Type B pancreatic cell (in vitro differentiated cells): ENCODE measurements around the gene KLHL26. TPM values are rescaled to one million over a fixed set of nuclear protein-coding genes. Genes with fewer than 3 reads are reported as not detected.

Experiments used
- DNase-seq: peaks from one replicate; pipeline ENCODE4 v3.0.0; 2021; ENCODE audit warnings: mixed read lengths; ENCODE audit not compliant: unreplicated experiment; ENCODE audit errors: extremely low spot score
- H3K27ac Mint-ChIP-seq: 2 replicates; pipeline ENCODE4 v1.8.0; 2021; ENCODE audit warnings: mild to moderate bottlenecking, mixed read lengths
- H3K27me3 Mint-ChIP-seq: 2 replicates; pipeline ENCODE4 v1.8.0; 2021; ENCODE audit warnings: mixed read lengths
- H3K36me3 Mint-ChIP-seq: 2 replicates; pipeline ENCODE4 v1.8.0; 2021; ENCODE audit warnings: mixed read lengths
- H3K4me1 Mint-ChIP-seq: one replicate; pipeline ENCODE4 v1.8.0; 2021; ENCODE audit warnings: mixed read lengths; ENCODE audit not compliant: unreplicated experiment
- H3K4me3 Mint-ChIP-seq: 2 replicates; pipeline ENCODE4 v1.8.0; 2021; ENCODE audit warnings: mild to moderate bottlenecking, mixed read lengths
- H3K9me3 Mint-ChIP-seq: 2 replicates; pipeline ENCODE4 v1.8.0; 2021; ENCODE audit warnings: mixed read lengths
- CTCF ChIP-seq: fragments of 200-600 bp; sonication (generic); conservative IDR thresholded peaks from 2 replicates; pipeline ENCODE4 v1.5.0; 2021; ENCODE audit warnings: antibody characterized with exemption, mild to moderate bottlenecking
- total RNA-seq: library from RNA; stranded (reverse); gene quantifications from 2 replicates; pipeline ENCODE4 v1.2.1, GENCODE V29; 2021; ENCODE audit warnings: low replicate concordance

The KLHL26 gene
- total RNA-seq, 1 donor from 2014 or later, result 11.1 TPM

GRCh38 chr19:18666317-18666716 is 29.5 kb downstream of the KLHL26 start:
- H3K27ac Mint-ChIP-seq, result no peak overlapping the region

GRCh38 chr19:18666784-18667183 is 30.0 kb downstream of the KLHL26 start:
- Mint-ChIP-seq H3K27me3 (no peaks in the 10 kb centered on the region), H3K4me1 (peaks cover 8% of the 10 kb centered on the region), H3K36me3 (peaks cover 7% of the 10 kb centered on the region), H3K9me3 (no peaks in the 10 kb centered on the region), H3K4me3 (no peak overlapping the region), H3K27ac (no peak overlapping the region)
- DNase-seq, result no peak
- no peak for TF ChIP-seq CTCF

More at GRCh38 chr19:18666317-18666716, 29.5 kb downstream of the KLHL26 start:
- H3K4me3 Mint-ChIP-seq, result no peak overlapping the region
- H3K36me3 Mint-ChIP-seq, result peaks cover 7% of the 10 kb centered on the region
- DNase-seq, result no peak
- no peaks in the 10 kb centered on the region for H3K27me3 Mint-ChIP-seq
- peaks cover 7% of the 10 kb centered on the region for H3K4me1 Mint-ChIP-seq
- no peaks in the 10 kb centered on the region for H3K9me3 Mint-ChIP-seq
- no peak for TF ChIP-seq CTCF

- Mint-ChIP-seq H3K4me1 (peaks cover 8% of the 10 kb centered on the region), H3K9me3 (no peaks in the 10 kb centered on the region), H3K27ac (no peak overlapping the region), H3K4me3 (no peak overlapping the region), H3K36me3 (peaks cover 7% of the 10 kb centered on the region), H3K27me3 (no peaks in the 10 kb centered on the region)
- no peak for TF ChIP-seq CTCF
- DNase-seq, result no peak
Measured at GRCh38 chr19:18667531-18668251, 30.9 kb downstream of the KLHL26 start.

- H3K36me3 Mint-ChIP-seq, result peaks cover 7% of the 10 kb centered on the region
- no peak overlapping the region for H3K27ac Mint-ChIP-seq
- H3K27me3 Mint-ChIP-seq, result no peaks in the 10 kb centered on the region
- H3K4me1 Mint-ChIP-seq, result peaks cover 8% of the 10 kb centered on the region
- DNase-seq, result no peak
- no peak overlapping the region for H3K4me3 Mint-ChIP-seq
- no peaks in the 10 kb centered on the region for H3K9me3 Mint-ChIP-seq
- TF ChIP-seq CTCF, result no peak
Measured at GRCh38 chr19:18668252-18668631, 31.4 kb downstream of the KLHL26 start.

GRCh38 chr19:18668744-18669523 is 32.1 kb downstream of the KLHL26 start:
- Mint-ChIP-seq H3K4me1 (peaks cover 8% of the 10 kb centered on the region), H3K9me3 (no peaks in the 10 kb centered on the region), H3K27me3 (no peaks in the 10 kb centered on the region), H3K27ac (no peak overlapping the region), H3K4me3 (no peak overlapping the region), H3K36me3 (peaks cover 7% of the 10 kb centered on the region)
- no peak for TF ChIP-seq CTCF
- no peak for DNase-seq
